NT2/D1 (cell line): Measurements from ENCODE around the gene PTPRT.

Source experiments
- DNase-seq: peaks from one replicate; pipeline ENCODE4 v3.0.0-alpha.2; 2011; ENCODE audit warnings: low read depth, low spot score
- H3K27me3 ChIP-seq: 2 replicates; pipeline ENCODE4 v1.6.0; 2011; ENCODE audit warnings: mild to moderate bottlenecking; ENCODE audit not compliant: insufficient read length, insufficient read depth
- H3K36me3 ChIP-seq: 2 replicates; pipeline ENCODE4 v1.6.1; 2011; ENCODE audit warnings: mild to moderate bottlenecking, low read length, mixed read lengths; ENCODE audit not compliant: insufficient read depth, insufficient read length
- H3K4me1 ChIP-seq: 2 replicates; pipeline ENCODE4 v1.5.1; 2011; ENCODE audit not compliant: insufficient read depth, insufficient read length
- H3K4me3 ChIP-seq: 2 replicates; pipeline ENCODE4 v1.5.1; 2011; ENCODE audit warnings: low read depth; ENCODE audit not compliant: insufficient read length
- H3K9ac ChIP-seq: 2 replicates; pipeline ENCODE4 v1.6.0; 2011; ENCODE audit warnings: low read depth; ENCODE audit not compliant: insufficient read length
- H3K9me3 ChIP-seq: 2 replicates; pipeline ENCODE4 v1.5.1; 2011; ENCODE audit warnings: mild to moderate bottlenecking, low read length; ENCODE audit not compliant: insufficient read depth
- SUZ12 ChIP-seq: IDR thresholded peaks from 2 replicates; pipeline ENCODE4 v1.6.1; 2011; ENCODE audit not compliant: insufficient read length, insufficient read depth; ENCODE audit errors: extremely low read depth
- YY1 ChIP-seq: IDR thresholded peaks from 2 replicates; pipeline ENCODE4 v1.6.1; 2011; ENCODE audit not compliant: insufficient read length, insufficient read depth
- ZNF274 ChIP-seq: IDR thresholded peaks from 2 replicates; pipeline ENCODE4 v1.6.1; 2011; ENCODE audit warnings: mild to moderate bottlenecking, low read depth, low read length

The PTPRT gene

GRCh38 chr20:42957704-42958095, 232.0 kb downstream of the PTPRT start:
- TF ChIP-seq ZNF274 (no peak), SUZ12 (no peak), YY1 (no peak)
- no peak overlapping the region for H3K9ac ChIP-seq

GRCh38 chr20:42957018-42957703, 232.5 kb downstream of the PTPRT start:
- H3K4me1 ChIP-seq = no peaks in the 10 kb centered on the region
- no peak overlapping the region for H3K9ac ChIP-seq
- H3K27me3 ChIP-seq = no peaks in the 10 kb centered on the region
- no peak overlapping the region for H3K4me3 ChIP-seq
- no peak for DNase-seq
- TF ChIP-seq SUZ12 (no peak), ZNF274 (no peak), YY1 (no peak)
- H3K36me3 ChIP-seq = no peaks in the 10 kb centered on the region
- peaks cover 18% of the 10 kb centered on the region for H3K9me3 ChIP-seq

More at GRCh38 chr20:42957704-42958095, 232.0 kb downstream of the PTPRT start:
- Histone ChIP-seq H3K4me1 (no peaks in the 10 kb centered on the region), H3K27me3 (no peaks in the 10 kb centered on the region), H3K36me3 (no peaks in the 10 kb centered on the region), H3K9me3 (peaks cover 23% of the 10 kb centered on the region), H3K4me3 (no peak overlapping the region)
- no peak for DNase-seq

- H3K27me3 ChIP-seq = no peaks in the 10 kb centered on the region
- TF ChIP-seq YY1 = no peak
- H3K4me3 ChIP-seq = no peak overlapping the region
- peaks cover 6% of the 10 kb centered on the region; the same call in 1 of the 2 replicates for H3K9me3 ChIP-seq
- no peaks in the 10 kb centered on the region for H3K36me3 ChIP-seq
- no peaks in the 10 kb centered on the region for H3K4me1 ChIP-seq
- no peak for DNase-seq
- no peak overlapping the region for H3K9ac ChIP-seq
These were observed 234.0 kb downstream of the PTPRT start for GRCh38 chr20:42955713-42956112.

GRCh38 chr20:42954951-42955350, 234.8 kb downstream of the PTPRT start:
- Histone ChIP-seq H3K9me3 (peaks cover 6% of the 10 kb centered on the region; the same call in 1 of the 2 replicates), H3K4me3 (no peak overlapping the region), H3K27me3 (no peaks in the 10 kb centered on the region), H3K9ac (no peak overlapping the region), H3K36me3 (no peaks in the 10 kb centered on the region), H3K4me1 (no peaks in the 10 kb centered on the region)
- no peak for DNase-seq
- no peak for TF ChIP-seq YY1
- no peak for TF ChIP-seq SUZ12
- no peak for TF ChIP-seq ZNF274

GRCh38 chr20:42949950-42950349, 239.8 kb downstream of the PTPRT start:
- no peaks in the 10 kb centered on the region for H3K27me3 ChIP-seq
- no peak for DNase-seq
- TF ChIP-seq ZNF274 (no peak), YY1 (no peak), SUZ12 (no peak)

GRCh38 chr20:42945234-42945994, 244.3 kb downstream of the PTPRT start:
- Histone ChIP-seq H3K27me3 (no peaks in the 10 kb centered on the region), H3K4me3 (no peak overlapping the region), H3K4me1 (no peaks in the 10 kb centered on the region), H3K36me3 (no peaks in the 10 kb centered on the region), H3K9me3 (no peaks in the 10 kb centered on the region), H3K9ac (no peak overlapping the region)
- no peak for TF ChIP-seq ZNF274
- TF ChIP-seq YY1 = no peak
- no peak for TF ChIP-seq SUZ12
- no peak for DNase-seq

More at GRCh38 chr20:42949950-42950349, 239.8 kb downstream of the PTPRT start:
- Histone ChIP-seq H3K4me1 (no peaks in the 10 kb centered on the region), H3K9me3 (no peaks in the 10 kb centered on the region), H3K4me3 (no peak overlapping the region), H3K9ac (no peak overlapping the region), H3K36me3 (no peaks in the 10 kb centered on the region)

GRCh38 chr20:42941629-42942028, 248.1 kb downstream of the PTPRT start:
- Histone ChIP-seq H3K4me1 (no peaks in the 10 kb centered on the region), H3K4me3 (no peak overlapping the region), H3K27me3 (no peaks in the 10 kb centered on the region), H3K9ac (no peak overlapping the region), H3K36me3 (no peaks in the 10 kb centered on the region), H3K9me3 (no peaks in the 10 kb centered on the region)
- DNase-seq = no peak
- no peak for TF ChIP-seq ZNF274
- TF ChIP-seq YY1 = no peak
- no peak for TF ChIP-seq SUZ12
